ENCODE results near the gene WNT6. TPM values are rescaled to one million over a fixed set of nuclear protein-coding genes. Genes with fewer than 3 reads are reported as not detected.
A peak's percentile ranks its signal among the peaks of the same experiment; 100 is the strongest.

The WNT6 gene
- total RNA-seq, 1 experiment from 2014 or later: 1.4 TPM

DNA sequence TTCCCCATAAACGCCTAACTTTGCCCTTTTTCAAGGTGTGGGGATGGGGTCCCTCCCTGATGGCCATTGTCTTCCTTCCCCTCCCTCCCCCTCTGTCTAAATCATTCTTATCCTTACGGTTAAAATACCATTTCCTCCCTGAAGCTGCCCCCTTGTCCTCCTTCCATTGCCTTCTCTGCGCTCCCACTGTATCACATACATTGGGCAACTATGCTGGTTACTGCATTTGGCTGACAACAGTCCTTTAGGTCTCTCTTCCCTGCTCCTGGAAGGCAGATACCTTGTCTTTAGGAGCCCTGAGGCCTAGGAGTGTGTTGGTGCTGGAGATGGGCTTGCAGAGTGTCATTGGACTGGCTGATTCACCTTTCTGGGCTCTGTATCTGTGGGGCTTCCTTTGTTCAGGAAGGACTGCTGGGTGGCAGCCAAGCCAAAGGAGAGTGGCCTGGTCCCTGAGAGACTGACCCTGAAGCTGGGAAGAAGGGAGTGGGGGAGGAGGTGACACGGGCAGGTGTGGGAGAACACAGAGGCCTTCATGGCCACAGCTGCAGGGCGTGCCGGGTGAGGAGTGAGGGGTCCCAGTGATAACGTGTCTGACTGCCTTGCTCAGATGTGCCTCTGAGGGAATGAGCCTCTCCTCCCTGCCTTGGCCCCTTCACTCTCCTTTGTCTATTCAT, 2.2 kb downstream of the WNT6 start:
- DNase-seq (ENCODE audit: low read depth, low spot score): no peak
- TF ChIP-seq, protein P1, sequence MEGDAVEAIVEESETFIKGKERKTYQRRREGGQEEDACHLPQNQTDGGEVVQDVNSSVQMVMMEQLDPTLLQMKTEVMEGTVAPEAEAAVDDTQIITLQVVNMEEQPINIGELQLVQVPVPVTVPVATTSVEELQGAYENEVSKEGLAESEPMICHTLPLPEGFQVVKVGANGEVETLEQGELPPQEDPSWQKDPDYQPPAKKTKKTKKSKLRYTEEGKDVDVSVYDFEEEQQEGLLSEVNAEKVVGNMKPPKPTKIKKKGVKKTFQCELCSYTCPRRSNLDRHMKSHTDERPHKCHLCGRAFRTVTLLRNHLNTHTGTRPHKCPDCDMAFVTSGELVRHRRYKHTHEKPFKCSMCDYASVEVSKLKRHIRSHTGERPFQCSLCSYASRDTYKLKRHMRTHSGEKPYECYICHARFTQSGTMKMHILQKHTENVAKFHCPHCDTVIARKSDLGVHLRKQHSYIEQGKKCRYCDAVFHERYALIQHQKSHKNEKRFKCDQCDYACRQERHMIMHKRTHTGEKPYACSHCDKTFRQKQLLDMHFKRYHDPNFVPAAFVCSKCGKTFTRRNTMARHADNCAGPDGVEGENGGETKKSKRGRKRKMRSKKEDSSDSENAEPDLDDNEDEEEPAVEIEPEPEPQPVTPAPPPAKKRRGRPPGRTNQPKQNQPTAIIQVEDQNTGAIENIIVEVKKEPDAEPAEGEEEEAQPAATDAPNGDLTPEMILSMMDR (IDR thresholded peaks at IDR 0.05 in 2 of 3, conservative IDR thresholded peaks at IDR 0.05 in 1 of 3; ENCODE audit: borderline replicate concordance in 1 of 3, insufficient read depth in 1 of 3, low read depth in 2 of 3, low read length in 2 of 3): no peak
- TF ChIP-seq ZFX (IDR thresholded peaks at IDR 0.05) (no peak), SIN3A (IDR thresholded peaks at IDR 0.05; ENCODE audit: low read depth) (no peak), EZH2 (IDR thresholded peaks at IDR 0.05) (no peak), EGR1 (IDR thresholded peaks at IDR 0.05; ENCODE audit: low read depth) (no peak), CEBPB (IDR thresholded peaks at IDR 0.05; ENCODE audit: low read depth) (no peak), ZBTB33 (IDR thresholded peaks at IDR 0.05; ENCODE audit: extremely low read depth, insufficient replicate concordance, low read length) (no peak), FOSL1 (IDR thresholded peaks at IDR 0.05; ENCODE audit: low read depth) (no peak), ATF3 (IDR thresholded peaks at IDR 0.05) (no peak), EZH2phosphoT487 (IDR thresholded peaks at IDR 0.05; ENCODE audit: borderline replicate concordance) (no peak), YY1 (IDR thresholded peaks at IDR 0.05; ENCODE audit: extremely low read depth, insufficient replicate concordance, low read depth, low read length) (no peak), JUND (IDR thresholded peaks at IDR 0.05) (no peak), ZNF274 (IDR thresholded peaks at IDR 0.05; ENCODE audit: low read depth, low read length) (no peak)
- TF ChIP-seq, protein P2, sequence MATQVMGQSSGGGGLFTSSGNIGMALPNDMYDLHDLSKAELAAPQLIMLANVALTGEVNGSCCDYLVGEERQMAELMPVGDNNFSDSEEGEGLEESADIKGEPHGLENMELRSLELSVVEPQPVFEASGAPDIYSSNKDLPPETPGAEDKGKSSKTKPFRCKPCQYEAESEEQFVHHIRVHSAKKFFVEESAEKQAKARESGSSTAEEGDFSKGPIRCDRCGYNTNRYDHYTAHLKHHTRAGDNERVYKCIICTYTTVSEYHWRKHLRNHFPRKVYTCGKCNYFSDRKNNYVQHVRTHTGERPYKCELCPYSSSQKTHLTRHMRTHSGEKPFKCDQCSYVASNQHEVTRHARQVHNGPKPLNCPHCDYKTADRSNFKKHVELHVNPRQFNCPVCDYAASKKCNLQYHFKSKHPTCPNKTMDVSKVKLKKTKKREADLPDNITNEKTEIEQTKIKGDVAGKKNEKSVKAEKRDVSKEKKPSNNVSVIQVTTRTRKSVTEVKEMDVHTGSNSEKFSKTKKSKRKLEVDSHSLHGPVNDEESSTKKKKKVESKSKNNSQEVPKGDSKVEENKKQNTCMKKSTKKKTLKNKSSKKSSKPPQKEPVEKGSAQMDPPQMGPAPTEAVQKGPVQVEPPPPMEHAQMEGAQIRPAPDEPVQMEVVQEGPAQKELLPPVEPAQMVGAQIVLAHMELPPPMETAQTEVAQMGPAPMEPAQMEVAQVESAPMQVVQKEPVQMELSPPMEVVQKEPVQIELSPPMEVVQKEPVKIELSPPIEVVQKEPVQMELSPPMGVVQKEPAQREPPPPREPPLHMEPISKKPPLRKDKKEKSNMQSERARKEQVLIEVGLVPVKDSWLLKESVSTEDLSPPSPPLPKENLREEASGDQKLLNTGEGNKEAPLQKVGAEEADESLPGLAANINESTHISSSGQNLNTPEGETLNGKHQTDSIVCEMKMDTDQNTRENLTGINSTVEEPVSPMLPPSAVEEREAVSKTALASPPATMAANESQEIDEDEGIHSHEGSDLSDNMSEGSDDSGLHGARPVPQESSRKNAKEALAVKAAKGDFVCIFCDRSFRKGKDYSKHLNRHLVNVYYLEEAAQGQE (IDR thresholded peaks at IDR 0.05; ENCODE audit: low read depth): no peak
- Histone ChIP-seq H3K9ac (ENCODE audit: low read length) (no peak overlapping the region), H3K4me2 (ENCODE audit: low read length) (peak overlapping the region; percentile 93; the same call in 1 of the 2 replicates), H3K4me3 (replicated peaks in 1 of 2; ENCODE audit: low read depth in 1 of 2, low read length in 2 of 2) (no peak overlapping the region), H4K20me1 (ENCODE audit: insufficient read depth) (no peaks in the 10 kb centered on the region), H3K9me3 (ENCODE audit: control insufficient read depth in 1 of 2, insufficient read depth in 1 of 2, low read depth in 1 of 2, low read length in 2 of 2) (no peaks in the 10 kb centered on the region), H3K4me1 (ENCODE audit: control insufficient read depth in 1 of 2, insufficient read depth in 2 of 2, low read length in 2 of 2) (peaks cover 12 to 29% of the 10 kb centered on the region in 2 experiments), H3K27me3 (ENCODE audit: insufficient read depth, low read length) (peaks cover 13% of the 10 kb centered on the region; the same call in 1 of the 2 replicates), H3K9me2 (ENCODE audit: insufficient read depth) (no peaks in the 10 kb centered on the region), H3K27ac (ENCODE audit: low read depth, low read length) (no peak overlapping the region), H3K36me3 (ENCODE audit: control insufficient read depth in 1 of 2, insufficient read depth in 2 of 2, low read length in 2 of 2) (no peaks in the 10 kb centered on the region), H2AFZ (ENCODE audit: low read depth, low read length, poor library complexity, severe bottlenecking) (no peak overlapping the region), H3K79me2 (ENCODE audit: insufficient read depth, low read length) (no peaks in the 10 kb centered on the region)
- CTCF ChIA-PET: interaction anchor here (1.3 to 1.8 kb wide), 2 partner anchors 10 to 14 kb away, joined by 8 to 9 read pairs; no protein-coding TSS in a partner anchor
- RAD21 ChIA-PET (ENCODE audit: low non-redundant PET in 1 of 2, low total read pairs in 2 of 2, uncharacterized antibody in 2 of 2, unreplicated experiment in 2 of 2): interaction anchor here in 1 of 2 experiments (1.0 kb wide), 1 partner anchor 15 kb away, joined by 3 read pairs; no protein-coding TSS in a partner anchor
- BruUV-seq (replicated peaks): no TSS peak
- intact Hi-C loops (cut with micrococcal nuclease): no loop called here
- ATAC-seq: no peak
- POLR2A ChIA-PET: no interaction called here

All from HCT116 (cell line).